Endothelial cell of umbilical vein (primary cell): ENCODE results near the gene SLC30A3. TPM values are rescaled to one million over a fixed set of nuclear protein-coding genes. Genes with fewer than 3 reads are reported as not detected.

Source experiments
- BruUV-seq: library from RNA; stranded (reverse); fragments of 400-500 nt; replicated peaks from 2 replicates; lab custom pipeline; 2021; lab: Mats Ljungman, UMichigan
- CTCF ChIA-PET: fragments of 300-600, 350-600 bp; sonication (Branson Sonifier 250); formaldehyde crosslinking; loops from one replicate; lab custom pipeline; 2021; ENCODE audit warnings: antibody characterized with exemption, inconsistent platforms; lab: Charles Lee
- POLR2A ChIA-PET: fragments of 300-600, 350-600 bp; sonication (Branson Sonifier 250); formaldehyde crosslinking; loops from one replicate; lab custom pipeline; 2021; ENCODE audit warnings: antibody characterized with exemption, inconsistent platforms; lab: Charles Lee
- DNase-seq: peaks from one replicate; pipeline ENCODE4 v3.0.0-alpha.2; 2011; ENCODE audit warnings: low read depth, low spot score
- FAIRE-seq: peaks from 2 replicates; lab custom pipeline; 2011; peaks lifted over from hg19 to GRCh38; lab: Jason Lieb, UNC
- H2AFZ ChIP-seq: 2 replicates; pipeline ENCODE4 v1.6.0; 2012; ENCODE audit warnings: low read depth, low read length, control low read depth, inconsistent platforms
- H3K27ac ChIP-seq: 2 replicates; pipeline ENCODE4 v1.5.1; 2011; ENCODE audit warnings: low read depth, mild to moderate bottlenecking, control low read depth, low read length, moderate library complexity; ENCODE audit not compliant: insufficient read depth
- H3K27me3 ChIP-seq, 2 experiments: 2 replicates each; pipeline versions ENCODE4 v1.6.0 to v1.6.1; 2011; ENCODE audit warnings: low read length in 2 of 2, mixed read lengths in 1 of 2; ENCODE audit not compliant: control insufficient read depth in 2 of 2, insufficient read depth in 2 of 2
- H3K36me3 ChIP-seq, 2 experiments: 2 replicates in 1 of 2; 3 replicates in 1 of 2; pipeline ENCODE4 v1.5.1; 2011; ENCODE audit warnings: low read length in 2 of 2, mild to moderate bottlenecking in 1 of 2, moderate library complexity in 1 of 2; ENCODE audit not compliant: control insufficient read depth in 2 of 2, insufficient read depth in 2 of 2; ENCODE audit errors: extremely low read depth in 1 of 2
- H3K4me1 ChIP-seq: 3 replicates; pipeline ENCODE4 v1.5.1; 2011; ENCODE audit warnings: mild to moderate bottlenecking, low read length; ENCODE audit not compliant: control insufficient read depth, insufficient read depth; ENCODE audit errors: extremely low read depth
- H3K4me2 ChIP-seq: 2 replicates; pipeline ENCODE4 v1.6.1; 2011; ENCODE audit warnings: low read length, control low read depth, mixed read lengths; ENCODE audit not compliant: insufficient read depth
- H3K4me3 ChIP-seq, 3 experiments: fragments of 200-600 bp in 1 of 3; sonication (generic), shearing (Covaris generic) in 1 of 3; replicated peaks in 1 of 3; 2 replicates each; pipeline ENCODE4 v1.5.1; 2011 to 2016; ENCODE audit warnings: control low read depth in 3 of 3, low read length in 3 of 3, mild to moderate bottlenecking in 2 of 3, inconsistent platforms in 1 of 3, low read depth in 1 of 3, moderate library complexity in 1 of 3; ENCODE audit not compliant: insufficient read depth in 1 of 3
- H3K79me2 ChIP-seq: 2 replicates; pipeline ENCODE4 v1.6.0; 2012; ENCODE audit warnings: low read length, inconsistent platforms; ENCODE audit not compliant: control insufficient read depth, insufficient read depth
- H3K9ac ChIP-seq: replicated peaks from 2 replicates; pipeline ENCODE3; 2011; ENCODE audit warnings: low read length, control low read depth; ENCODE audit not compliant: insufficient read depth; ENCODE audit errors: extremely low read depth
- H3K9me1 ChIP-seq: replicated peaks from 3 replicates; pipeline ENCODE4 v1.6.0; 2011; ENCODE audit warnings: mild to moderate bottlenecking, low read length; ENCODE audit not compliant: control insufficient read depth, insufficient read depth; ENCODE audit errors: extremely low read depth
- H3K9me3 ChIP-seq: replicated peaks from 2 replicates; pipeline ENCODE4 v1.5.1; 2012; ENCODE audit warnings: low read length, inconsistent platforms; ENCODE audit not compliant: control insufficient read depth, insufficient read depth
- H4K20me1 ChIP-seq: replicated peaks from 2 replicates; pipeline ENCODE3; 2011; ENCODE audit warnings: mild to moderate bottlenecking, low read length; ENCODE audit not compliant: control insufficient read depth, insufficient read depth; ENCODE audit errors: extremely low read depth
- CTCF ChIP-seq, 2 donors: IDR thresholded peaks; 1 replicate in 1 of 2; 2 replicates in 1 of 2; pipeline ENCODE4 v1.5.1; 2011; ENCODE audit warnings: low read length in 2 of 2, mild to moderate bottlenecking in 2 of 2, moderate library complexity in 2 of 2, control low read depth in 1 of 2, inconsistent platforms in 1 of 2, low read depth in 1 of 2; ENCODE audit not compliant: insufficient read depth in 1 of 2; ENCODE audit errors: extremely low read depth in 1 of 2
- FOS ChIP-seq: IDR thresholded peaks from 2 replicates; pipeline ENCODE4 v1.6.1; 2011; ENCODE audit warnings: mild to moderate bottlenecking, low read length, moderate library complexity, borderline replicate concordance; ENCODE audit not compliant: insufficient read depth
- GATA2 ChIP-seq: IDR thresholded peaks from 2 replicates; pipeline ENCODE4 v1.7.0; 2011; ENCODE audit warnings: low read depth, mild to moderate bottlenecking, moderate library complexity, mixed read lengths, low read length; ENCODE audit not compliant: insufficient read length, insufficient read depth
- JUN ChIP-seq: IDR thresholded peaks from 2 replicates; pipeline ENCODE4 v1.6.1; 2011; ENCODE audit warnings: borderline replicate concordance, low read depth; ENCODE audit not compliant: insufficient read length, insufficient read depth
- MAX ChIP-seq: IDR thresholded peaks from 2 replicates; pipeline ENCODE4 v1.6.1; 2011; ENCODE audit not compliant: insufficient read depth, insufficient read length
- MYC ChIP-seq: IDR thresholded peaks from one replicate; pipeline ENCODE4 v1.6.1; 2011; ENCODE audit warnings: mild to moderate bottlenecking, low read depth, low read length
- POLR2A ChIP-seq: IDR thresholded peaks from 2 replicates; pipeline ENCODE4 v1.6.1; 2012; ENCODE audit warnings: low read depth, mild to moderate bottlenecking, control low read depth, low read length
- POLR2AphosphoS5 ChIP-seq: IDR thresholded peaks from 2 replicates; pipeline ENCODE4 v1.6.1; 2012; ENCODE audit warnings: low read depth, mild to moderate bottlenecking, control low read depth, low read length, moderate library complexity; ENCODE audit not compliant: insufficient read depth
- dilution Hi-C: fragments of 300-500 bp; cut with MboI; formaldehyde crosslinking; loops from one replicate; pipeline ENCODE4 v1.15.0; 2019; ENCODE audit warnings: low sequenced_read_pairs; ENCODE audit not compliant: extremely low pct_ligation_motif_present
- intact Hi-C: fragments of 100-400 bp; cut with micrococcal nuclease; formaldehyde crosslinking; loops from one replicate; pipeline ENCODE4 v1.10.0; 2022
- polyA plus RNA-seq, 4 experiments: library from polyadenylated mRNA; depleted of rRNA in 3 of 4; stranded (reverse) in 3 of 4; unstranded in 1 of 4; fragments of >200 nt; gene quantifications; 2 replicates each; pipeline versions ENCODE4 v1.2.1 to v1.2.3, GENCODE V29; 2011 to 2012; ENCODE audit warnings: missing spikeins in 1 of 4
- total RNA-seq: library from RNA; stranded (reverse); gene quantifications from 2 replicates; pipeline ENCODE4 v1.2.3, GENCODE V29; 2021

Gene SLC30A3
- total and polyA plus RNA-seq, 2 donors (not counting 3 experiments of a cell fraction or from before 2014, with no cell fraction given) = 16.7 to 63.9 TPM

- no peak for FAIRE-seq
- Histone ChIP-seq H3K79me2 (peaks cover 25% of the 10 kb centered on the region), H3K27ac (no peak overlapping the region), H2AFZ (no peak overlapping the region), H3K9ac (no peak overlapping the region), H3K4me3 (no peak overlapping the region), H3K27me3 (no peaks in the 10 kb centered on the region), H3K36me3 (peaks cover 20 to 28% of the 10 kb centered on the region in 2 experiments), H3K9me1 (no peaks in the 10 kb centered on the region), H3K4me1 (peaks cover 16% of the 10 kb centered on the region), H4K20me1 (no peaks in the 10 kb centered on the region), H3K9me3 (no peaks in the 10 kb centered on the region), H3K4me2 (no peak overlapping the region)
- BruUV-seq = no TSS peak
- dilution Hi-C loops = no loop called here
- POLR2A ChIA-PET = no interaction called here
- CTCF ChIA-PET = no interaction called here
- intact Hi-C loops = no loop called here
- TF ChIP-seq MYC (no peak), CTCF (IDR thresholded peaks at IDR 0.05; ENCODE audit: extremely low read depth in 1 of 2, insufficient read depth in 1 of 2, low read depth in 1 of 2, low read length in 2 of 2) (no peak), FOS (no peak), GATA2 (no peak), JUN (no peak), POLR2AphosphoS5 (no peak), POLR2A (no peak), MAX (no peak)
- no peak for DNase-seq
These were observed 41.7 kb downstream of the SLC30A3 start for GRCh38 chr2:27221166-27221565.
